Neural cell (in vitro differentiated cells): ENCODE data around the gene HDAC1. TPM values are rescaled to one million over a fixed set of nuclear protein-coding genes. Genes with fewer than 3 reads are reported as not detected.

Source experiments
- H2AFZ ChIP-seq: fragments of 200-600, 300-800 bp; sonication (generic), shearing (Covaris generic); 2 replicates; pipeline ENCODE4 v1.6.0; 2014; ENCODE audit warnings: low read depth, mild to moderate bottlenecking, antibody characterized with exemption, low read length, moderate library complexity
- H3F3A ChIP-seq: fragments of 200-600 bp; shearing (Covaris generic); 2 replicates; pipeline ENCODE4 v1.6.1; 2016; ENCODE audit warnings: mild to moderate bottlenecking, moderate library complexity, mixed read lengths, antibody characterized with exemption, low read length; ENCODE audit not compliant: insufficient read depth, poor library complexity, severe bottlenecking
- H3K27ac ChIP-seq: fragments of 200-600, 300-800 bp; sonication (generic), shearing (Covaris generic); 2 replicates; pipeline ENCODE4 v1.5.1; 2014; ENCODE audit warnings: mild to moderate bottlenecking, low read length, moderate library complexity
- H3K27me3 ChIP-seq: fragments of 300-800, 200-600 bp; sonication (generic), shearing (Covaris generic); 2 replicates; pipeline ENCODE4 v1.6.0; 2014; ENCODE audit warnings: mild to moderate bottlenecking, low read depth, low read length, moderate library complexity; ENCODE audit not compliant: insufficient read depth
- H3K36me3 ChIP-seq: fragments of 300-800, 200-600 bp; sonication (generic), shearing (Covaris generic); 2 replicates; pipeline ENCODE4 v1.5.1; 2014; ENCODE audit warnings: mild to moderate bottlenecking, antibody characterized with exemption, low read length, moderate library complexity; ENCODE audit not compliant: insufficient read depth
- H3K4me2 ChIP-seq: fragments of 300-800, 200-600 bp; sonication (generic), shearing (Covaris generic); 2 replicates; pipeline ENCODE4 v1.6.0; 2014; ENCODE audit warnings: mild to moderate bottlenecking, low read length
- H3K4me3 ChIP-seq: fragments of 300-800, 200-600 bp; sonication (generic), shearing (Covaris generic); 2 replicates; pipeline ENCODE4 v1.5.1; 2014; ENCODE audit warnings: mild to moderate bottlenecking, low read length, moderate library complexity
- H3K79me2 ChIP-seq: fragments of 200-600 bp; shearing (Covaris generic); replicated peaks from 2 replicates; pipeline ENCODE4 v1.6.0; 2014; ENCODE audit warnings: mild to moderate bottlenecking, low read length, moderate library complexity; ENCODE audit not compliant: insufficient read depth
- H3K9ac ChIP-seq: fragments of 300-800, 200-600 bp; sonication (generic), shearing (Covaris generic); 2 replicates; pipeline ENCODE4 v1.6.1; 2016; ENCODE audit warnings: mild to moderate bottlenecking, low read length, mixed read lengths
- H3K9me2 ChIP-seq: fragments of 200-600 bp; shearing (Covaris generic); 2 replicates; pipeline ENCODE4 v1.6.1; 2016; ENCODE audit warnings: mild to moderate bottlenecking, low read length, mixed read lengths; ENCODE audit not compliant: insufficient read depth
- H3K9me3 ChIP-seq: fragments of 200-600, 300-800 bp; sonication (generic), shearing (Covaris generic); 2 replicates; pipeline ENCODE4 v1.6.1; 2016; ENCODE audit warnings: mild to moderate bottlenecking, mixed run types, low read length, moderate library complexity, mixed read lengths
- H4K20me1 ChIP-seq: fragments of 200-600 bp; shearing (Covaris generic); 2 replicates; pipeline ENCODE4 v1.6.1; 2016; ENCODE audit warnings: mild to moderate bottlenecking, mixed run types; ENCODE audit not compliant: insufficient read depth
- EP300 ChIP-seq: fragments of 450-650 bp; conservative IDR thresholded peaks from 2 replicates; pipeline ENCODE4 v1.6.1; 2014; ENCODE audit warnings: antibody characterized with exemption, mild to moderate bottlenecking, moderate library complexity; ENCODE audit not compliant: poor library complexity, severe bottlenecking
- EZH2 ChIP-seq: fragments of 200-600, 300-800 bp; shearing (Covaris generic), sonication (generic); IDR thresholded peaks from 2 replicates; pipeline ENCODE4 v1.6.1; 2014; ENCODE audit warnings: antibody characterized with exemption, low read length, borderline replicate concordance, mild to moderate bottlenecking; ENCODE audit not compliant: insufficient read depth, poor library complexity, severe bottlenecking
- MXI1 ChIP-seq: fragments of 450-650 bp; conservative IDR thresholded peaks from 2 replicates; pipeline ENCODE4 v1.6.1; 2014; ENCODE audit warnings: antibody characterized with exemption, mild to moderate bottlenecking; ENCODE audit not compliant: poor library complexity, severe bottlenecking
- POLR2AphosphoS5 ChIP-seq: IDR thresholded peaks from 2 replicates; pipeline ENCODE4 v1.6.1; 2012
- RAD21 ChIP-seq: fragments of 450-650 bp; conservative IDR thresholded peaks from 2 replicates; pipeline ENCODE4 v1.6.1; 2014; ENCODE audit warnings: antibody characterized with exemption, mild to moderate bottlenecking, moderate library complexity
- REST ChIP-seq: IDR thresholded peaks from 2 replicates; pipeline ENCODE4 v1.6.1; 2012; ENCODE audit warnings: borderline replicate concordance
- SMC3 ChIP-seq: fragments of 450-650 bp; conservative IDR thresholded peaks from 2 replicates; pipeline ENCODE4 v1.6.1; 2014; ENCODE audit warnings: antibody characterized with exemption, mild to moderate bottlenecking, moderate library complexity; ENCODE audit not compliant: poor library complexity
- TAF1 ChIP-seq: IDR thresholded peaks from 2 replicates; pipeline ENCODE4 v1.6.1; 2012; ENCODE audit warnings: low read depth
- polyA plus RNA-seq: library from polyadenylated mRNA; depleted of rRNA; stranded (reverse); fragments of >200 nt; gene quantifications from 2 replicates; pipeline ENCODE4 v1.2.3, GENCODE V29; 2014
- TF ChIP-seq, protein P1 (sequence below): fragments of 450-650 bp; IDR thresholded peaks from 2 replicates; pipeline ENCODE4 v1.5.1; 2014; ENCODE audit warnings: antibody characterized with exemption, mild to moderate bottlenecking, moderate library complexity; ENCODE audit not compliant: poor library complexity, severe bottlenecking

The HDAC1 gene
- polyA plus RNA-seq, 1 donor from 2014 or later, result 60.8 TPM

GRCh38 chr1:32275424-32275823 is 16.5 kb upstream of the HDAC1 start:
- Histone ChIP-seq H3K9me3 (no peaks in the 10 kb centered on the region), H3K79me2 (no peaks in the 10 kb centered on the region), H3K27ac (no peak overlapping the region), H3F3A (no peaks in the 10 kb centered on the region), H2AFZ (no peak overlapping the region), H3K4me3 (no peak overlapping the region), H3K36me3 (no peaks in the 10 kb centered on the region), H4K20me1 (no peaks in the 10 kb centered on the region), H3K9me2 (no peaks in the 10 kb centered on the region), H3K9ac (no peak overlapping the region), H3K4me2 (no peak overlapping the region), H3K27me3 (no peaks in the 10 kb centered on the region)
- TF ChIP-seq MXI1 (no peak), REST (no peak), RAD21 (no peak), POLR2AphosphoS5 (no peak), SMC3 (no peak), TAF1 (no peak), EZH2 (no peak), EP300 (no peak)
- TF ChIP-seq, protein P1, sequence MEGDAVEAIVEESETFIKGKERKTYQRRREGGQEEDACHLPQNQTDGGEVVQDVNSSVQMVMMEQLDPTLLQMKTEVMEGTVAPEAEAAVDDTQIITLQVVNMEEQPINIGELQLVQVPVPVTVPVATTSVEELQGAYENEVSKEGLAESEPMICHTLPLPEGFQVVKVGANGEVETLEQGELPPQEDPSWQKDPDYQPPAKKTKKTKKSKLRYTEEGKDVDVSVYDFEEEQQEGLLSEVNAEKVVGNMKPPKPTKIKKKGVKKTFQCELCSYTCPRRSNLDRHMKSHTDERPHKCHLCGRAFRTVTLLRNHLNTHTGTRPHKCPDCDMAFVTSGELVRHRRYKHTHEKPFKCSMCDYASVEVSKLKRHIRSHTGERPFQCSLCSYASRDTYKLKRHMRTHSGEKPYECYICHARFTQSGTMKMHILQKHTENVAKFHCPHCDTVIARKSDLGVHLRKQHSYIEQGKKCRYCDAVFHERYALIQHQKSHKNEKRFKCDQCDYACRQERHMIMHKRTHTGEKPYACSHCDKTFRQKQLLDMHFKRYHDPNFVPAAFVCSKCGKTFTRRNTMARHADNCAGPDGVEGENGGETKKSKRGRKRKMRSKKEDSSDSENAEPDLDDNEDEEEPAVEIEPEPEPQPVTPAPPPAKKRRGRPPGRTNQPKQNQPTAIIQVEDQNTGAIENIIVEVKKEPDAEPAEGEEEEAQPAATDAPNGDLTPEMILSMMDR, result no peak

DNA sequence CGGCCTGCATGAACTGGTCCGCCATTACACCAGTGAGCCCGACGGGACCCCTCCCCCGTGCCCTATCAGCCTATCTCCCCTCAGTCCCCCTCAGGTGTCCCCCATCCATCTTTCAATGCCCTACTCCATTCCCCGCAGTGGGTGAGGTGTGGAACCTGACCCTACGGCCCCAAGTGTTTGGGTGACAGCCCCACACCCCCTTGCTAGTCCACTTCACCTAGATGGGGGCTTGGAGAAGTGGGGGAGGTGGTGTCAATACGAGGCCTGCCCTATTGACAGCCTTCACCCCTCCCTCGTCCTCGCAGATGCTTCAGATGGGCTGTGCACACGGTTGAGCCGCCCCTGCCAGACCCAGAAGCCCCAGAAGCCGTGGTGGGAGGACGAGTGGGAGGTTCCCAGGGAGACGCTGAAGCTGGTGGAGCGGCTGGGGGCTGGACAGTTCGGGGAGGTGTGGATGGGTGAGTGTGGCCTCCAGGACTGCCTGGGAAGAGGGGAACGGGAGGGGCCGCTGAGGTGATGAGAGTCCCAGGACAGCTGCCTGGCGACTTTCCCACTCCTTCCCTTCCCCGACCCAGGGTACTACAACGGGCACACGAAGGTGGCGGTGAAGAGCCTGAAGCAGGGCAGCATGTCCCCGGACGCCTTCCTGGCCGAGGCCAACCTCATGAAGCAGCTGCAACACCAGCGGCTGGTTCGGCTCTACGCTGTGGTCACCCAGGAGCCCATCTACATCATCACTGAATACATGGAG is 15.7 kb upstream of the HDAC1 start:
- H3K4me2 ChIP-seq, result no peak overlapping the region
- no peak overlapping the region for H3K4me3 ChIP-seq
- no peaks in the 10 kb centered on the region for H3K27me3 ChIP-seq

More for the DNA sequence above, 15.7 kb upstream of the HDAC1 start:
- H3K27ac ChIP-seq, result no peak overlapping the region
- H4K20me1 ChIP-seq, result no peaks in the 10 kb centered on the region
- no peak overlapping the region for H2AFZ ChIP-seq
- no peaks in the 10 kb centered on the region for H3K79me2 ChIP-seq
- H3K36me3 ChIP-seq, result no peaks in the 10 kb centered on the region
- no peak overlapping the region for H3K9ac ChIP-seq
- H3K9me2 ChIP-seq, result no peaks in the 10 kb centered on the region
- no peak for TF ChIP-seq EP300
- TF ChIP-seq RAD21, result no peak
- no peak for TF ChIP-seq POLR2AphosphoS5
- TF ChIP-seq TAF1, result no peak
- no peak for TF ChIP-seq MXI1
- TF ChIP-seq, protein P1, result no peak
- no peak for TF ChIP-seq SMC3
- TF ChIP-seq EZH2, result no peak
- TF ChIP-seq REST, result no peak
- no peaks in the 10 kb centered on the region for H3F3A ChIP-seq
- H3K9me3 ChIP-seq, result no peaks in the 10 kb centered on the region
